PC-3 (cell line): ENCODE measurements around the gene SLC43A2.

Experiments used
- CTCF ChIP-seq: fragments of 300-600 bp; sonication (generic); conservative IDR thresholded peaks from 2 replicates; pipeline ENCODE4 v1.5.1; 2017; ENCODE audit warnings: antibody characterized with exemption, low read depth, mild to moderate bottlenecking, low read length
- EZH2 ChIP-seq: fragments of 300-600 bp; sonication (generic); IDR thresholded peaks from one replicate; pipeline ENCODE4 v1.6.1; 2017; ENCODE audit warnings: antibody characterized with exemption, mild to moderate bottlenecking, low read length; ENCODE audit not compliant: unreplicated experiment
- EZH2phosphoT487 ChIP-seq: fragments of 300-600 bp; sonication (generic); IDR thresholded peaks from 2 replicates; pipeline ENCODE4 v1.6.1; 2018; ENCODE audit warnings: mild to moderate bottlenecking, antibody characterized with exemption, low read length, borderline replicate concordance

- TF ChIP-seq CTCF: no peak
- TF ChIP-seq EZH2phosphoT487: no peak
- TF ChIP-seq EZH2: no peak
Measured at GRCh38 chr17:1640329-1641064, 11.9 kb upstream of the SLC43A2 start.
